Measurements from ENCODE around the gene ITPRID1.

GRCh38 chr7:31702354-31702753 lies 188.5 kb downstream of the ITPRID1 start:
- TF ChIP-seq CTCF (IDR thresholded peaks at IDR 0.05) (no peak), POLR2A (IDR thresholded peaks at IDR 0.05) (no peak), POLR2AphosphoS5 (IDR thresholded peaks at IDR 0.05) (no peak)
